ENCODE data around the gene MESP2.
"Not testable (repeated sequence)": the region's sequence is repeated elsewhere in the genome, so short reads cannot be mapped to it uniquely, and the experiment has no call there.

MESP2 gene

DNA sequence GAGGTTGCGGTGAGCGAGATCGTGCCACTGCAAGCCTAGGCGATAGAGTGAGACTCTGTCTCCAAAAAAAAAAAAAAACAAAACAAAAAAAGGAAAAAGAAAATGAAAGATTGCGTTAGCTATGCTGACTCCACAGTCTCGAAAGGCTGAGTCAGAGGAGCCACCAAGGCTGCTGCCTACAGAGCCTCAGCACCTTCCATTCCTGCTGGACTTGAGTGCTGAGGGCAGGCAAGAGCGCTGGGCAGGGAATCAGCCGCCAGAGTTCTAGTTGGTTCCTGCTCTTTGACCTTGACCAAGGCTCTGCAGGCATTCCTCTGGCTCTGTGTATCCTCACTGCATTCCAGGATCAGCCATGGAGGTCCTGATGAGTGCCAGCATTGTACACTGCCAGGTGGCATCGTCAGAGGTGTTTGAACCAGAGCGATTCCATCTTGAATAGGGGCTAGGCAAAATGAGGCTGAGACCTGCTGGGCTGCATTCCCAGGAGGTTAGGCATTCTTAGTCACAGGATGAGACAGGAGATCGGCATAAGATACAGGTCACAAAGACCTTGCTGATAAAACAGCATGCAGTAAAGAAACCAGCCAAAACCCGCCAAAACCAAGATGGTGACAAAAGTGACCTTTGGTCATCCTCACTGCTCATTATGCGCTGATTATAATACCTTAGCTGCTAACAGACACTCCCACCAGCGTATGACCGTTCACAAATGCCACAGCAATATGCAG is 5.9 kb downstream of the MESP2 start:
- no peak overlapping the region for H3K4me3 ChIP-seq (ENCODE audit: low read length in 2 of 2)
- H3K9ac ChIP-seq (ENCODE audit: low read length in 2 of 2) = no peak overlapping the region
- H3K36me3 ChIP-seq (ENCODE audit: control insufficient read depth in 2 of 2, insufficient read depth in 2 of 2, low read length in 2 of 2) = no peaks in the 10 kb centered on the region
- H3K9me3 ChIP-seq (ENCODE audit: control insufficient read depth in 2 of 2, low read length in 2 of 2) = no peaks in the 10 kb centered on the region
- H3K27ac ChIP-seq (ENCODE audit: low read length) = no peak overlapping the region
- H3K27me3 ChIP-seq (ENCODE audit: control insufficient read depth in 1 of 2, insufficient read depth in 2 of 2, low read length in 2 of 2) = no peaks in the 10 kb centered on the region
- H3K4me1 ChIP-seq (ENCODE audit: control insufficient read depth, insufficient read depth, low read length) = peaks cover 3% of the 10 kb centered on the region

DNA sequence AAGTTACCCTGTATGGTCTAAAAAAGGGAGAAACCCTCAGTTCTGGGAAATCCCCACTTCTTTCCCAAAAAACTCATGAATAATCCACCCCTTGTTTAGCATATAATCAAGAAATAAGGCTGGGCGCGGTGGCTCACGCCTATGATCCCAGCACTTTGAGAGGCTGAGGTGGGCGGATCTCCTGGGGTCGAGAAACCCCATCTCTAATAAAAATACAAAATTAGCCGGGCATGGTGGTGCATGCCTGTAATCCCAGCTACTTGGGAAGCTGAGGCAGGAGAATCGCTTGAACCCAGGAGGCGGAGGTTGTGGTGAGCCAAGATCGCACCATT is 6.5 kb downstream of the MESP2 start:
- H3K27ac ChIP-seq (ENCODE audit: low read length); H3K4me3 ChIP-seq (ENCODE audit: low read length in 2 of 2); H3K9ac ChIP-seq (ENCODE audit: low read length in 2 of 2); H3K4me1 ChIP-seq (ENCODE audit: control insufficient read depth, insufficient read depth, low read length); H3K9me3 ChIP-seq (ENCODE audit: control insufficient read depth in 2 of 2, low read length in 2 of 2); H3K27me3 ChIP-seq (ENCODE audit: control insufficient read depth in 1 of 2, insufficient read depth in 2 of 2, low read length in 2 of 2); H3K36me3 ChIP-seq (ENCODE audit: control insufficient read depth in 2 of 2, insufficient read depth in 2 of 2, low read length in 2 of 2): not testable (repeated sequence)

DNA sequence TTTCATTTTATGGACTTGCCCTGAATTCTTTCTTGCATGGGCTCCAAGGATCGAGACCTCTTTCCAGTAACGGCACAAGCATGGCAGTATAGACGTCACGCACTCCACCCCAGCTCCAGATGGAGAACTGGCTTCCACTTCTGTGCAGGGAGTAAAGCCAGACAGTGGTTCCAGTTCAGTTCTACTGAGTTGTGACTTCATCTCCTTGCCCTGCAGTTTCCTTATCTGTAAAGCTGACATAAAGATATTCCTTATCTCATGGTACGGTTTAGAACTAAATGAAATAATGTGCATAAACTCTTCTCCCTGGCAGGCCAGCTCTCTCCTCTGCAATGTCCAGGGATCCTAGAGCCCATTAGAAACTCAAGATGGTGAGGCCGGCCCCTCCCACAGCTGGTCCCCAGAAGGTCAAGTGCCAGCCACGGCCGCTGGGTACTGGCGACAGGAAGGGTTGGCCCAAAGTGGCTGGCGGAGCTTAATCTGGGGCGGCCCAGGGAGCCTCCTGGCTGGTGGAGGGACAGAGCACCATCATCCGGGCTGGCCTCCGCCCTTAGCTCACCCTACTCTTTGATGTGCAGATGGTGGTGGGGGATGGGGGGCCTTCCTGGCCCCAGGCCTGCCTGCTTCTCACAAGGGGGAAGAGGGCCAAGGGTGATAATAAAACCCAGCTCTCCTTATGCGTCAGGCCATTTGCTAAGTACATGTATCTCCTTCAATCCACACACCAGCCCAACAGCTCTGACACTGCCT is 7.2 kb downstream of the MESP2 start:
- H3K27ac ChIP-seq (ENCODE audit: low read length) = no peak overlapping the region
- H3K9ac ChIP-seq (ENCODE audit: low read length in 2 of 2) = no peak overlapping the region
- no peaks in the 10 kb centered on the region for H3K4me1 ChIP-seq (ENCODE audit: control insufficient read depth, insufficient read depth, low read length)
- no peaks in the 10 kb centered on the region for H3K36me3 ChIP-seq (ENCODE audit: control insufficient read depth in 2 of 2, insufficient read depth in 2 of 2, low read length in 2 of 2)
- peaks cover 3 to 8% of the 10 kb centered on the region in 2 donors for H3K9me3 ChIP-seq (ENCODE audit: control insufficient read depth in 2 of 2, low read length in 2 of 2)
- no peak overlapping the region for H3K4me3 ChIP-seq (ENCODE audit: low read length in 2 of 2)
- H3K27me3 ChIP-seq (ENCODE audit: control insufficient read depth in 1 of 2, insufficient read depth in 2 of 2, low read length in 2 of 2) = no peaks in the 10 kb centered on the region

DNA sequence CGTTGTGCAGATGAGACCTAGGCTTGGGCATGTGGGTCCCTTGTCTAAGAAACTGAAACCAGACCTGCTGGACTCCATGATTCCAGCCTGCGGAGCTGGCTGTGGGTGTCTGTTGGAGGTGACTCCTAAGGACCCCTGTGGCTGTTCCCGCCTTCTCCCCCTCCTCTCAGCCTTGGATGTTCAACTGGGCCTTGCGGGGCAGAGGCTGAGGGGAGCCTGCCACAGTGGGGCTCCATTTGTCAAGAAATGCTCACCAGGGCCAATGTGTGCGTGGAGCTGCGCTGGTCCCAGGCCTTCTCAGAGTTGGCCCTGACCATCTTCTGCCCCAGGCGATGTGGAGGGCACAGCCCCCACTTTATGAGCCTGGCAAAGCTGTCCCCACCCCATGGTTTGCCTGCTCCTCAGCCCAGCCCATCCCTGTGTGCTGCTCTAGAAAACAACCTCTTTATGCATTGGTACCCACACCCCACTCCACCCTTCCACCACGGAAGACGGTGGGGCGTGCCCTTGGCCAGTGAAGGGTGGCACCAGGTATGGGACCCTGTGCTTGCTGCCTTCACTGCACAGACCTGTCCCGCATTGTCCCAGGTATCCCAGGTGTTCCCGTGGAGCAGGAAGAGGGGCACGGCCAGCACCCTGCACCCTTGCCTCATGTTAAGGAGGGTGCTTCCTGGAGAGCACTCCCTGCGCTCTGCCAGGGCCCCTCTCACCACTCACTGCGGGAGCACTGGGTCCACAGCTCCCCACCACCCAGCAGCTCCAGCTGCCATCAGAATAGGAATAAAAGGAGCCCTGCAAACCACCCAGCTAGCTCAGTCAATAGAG is 7.9 kb downstream of the MESP2 start:
- peaks cover 3 to 8% of the 10 kb centered on the region in 2 donors for H3K9me3 ChIP-seq (ENCODE audit: control insufficient read depth in 2 of 2, low read length in 2 of 2)
- H3K9ac ChIP-seq (ENCODE audit: low read length in 2 of 2) = no peak overlapping the region
- H3K36me3 ChIP-seq (ENCODE audit: control insufficient read depth in 2 of 2, insufficient read depth in 2 of 2, low read length in 2 of 2) = no peaks in the 10 kb centered on the region
- no peak overlapping the region for H3K4me3 ChIP-seq (ENCODE audit: low read length in 2 of 2)
- no peaks in the 10 kb centered on the region for H3K27me3 ChIP-seq (ENCODE audit: control insufficient read depth in 1 of 2, insufficient read depth in 2 of 2, low read length in 2 of 2)
- H3K27ac ChIP-seq (ENCODE audit: low read length) = no peak overlapping the region
- no peaks in the 10 kb centered on the region for H3K4me1 ChIP-seq (ENCODE audit: control insufficient read depth, insufficient read depth, low read length)

- no peaks in the 10 kb centered on the region for H3K36me3 ChIP-seq (ENCODE audit: control insufficient read depth in 2 of 2, insufficient read depth in 2 of 2, low read length in 2 of 2)
- H3K4me1 ChIP-seq (ENCODE audit: control insufficient read depth, insufficient read depth, low read length) = no peaks in the 10 kb centered on the region
- H3K27me3 ChIP-seq (ENCODE audit: control insufficient read depth in 1 of 2, insufficient read depth in 2 of 2, low read length in 2 of 2) = no peaks in the 10 kb centered on the region
- peaks cover 3 to 8% of the 10 kb centered on the region in 2 donors for H3K9me3 ChIP-seq (ENCODE audit: control insufficient read depth in 2 of 2, low read length in 2 of 2)
- no peak overlapping the region for H3K9ac ChIP-seq (ENCODE audit: low read length in 2 of 2)
- no peak overlapping the region for H3K27ac ChIP-seq (ENCODE audit: low read length)
- H3K4me3 ChIP-seq (ENCODE audit: low read length in 2 of 2) = no peak overlapping the region
Observed at GRCh38 chr15:89784686-89784960, 8.5 kb downstream of the MESP2 start.

DNA sequence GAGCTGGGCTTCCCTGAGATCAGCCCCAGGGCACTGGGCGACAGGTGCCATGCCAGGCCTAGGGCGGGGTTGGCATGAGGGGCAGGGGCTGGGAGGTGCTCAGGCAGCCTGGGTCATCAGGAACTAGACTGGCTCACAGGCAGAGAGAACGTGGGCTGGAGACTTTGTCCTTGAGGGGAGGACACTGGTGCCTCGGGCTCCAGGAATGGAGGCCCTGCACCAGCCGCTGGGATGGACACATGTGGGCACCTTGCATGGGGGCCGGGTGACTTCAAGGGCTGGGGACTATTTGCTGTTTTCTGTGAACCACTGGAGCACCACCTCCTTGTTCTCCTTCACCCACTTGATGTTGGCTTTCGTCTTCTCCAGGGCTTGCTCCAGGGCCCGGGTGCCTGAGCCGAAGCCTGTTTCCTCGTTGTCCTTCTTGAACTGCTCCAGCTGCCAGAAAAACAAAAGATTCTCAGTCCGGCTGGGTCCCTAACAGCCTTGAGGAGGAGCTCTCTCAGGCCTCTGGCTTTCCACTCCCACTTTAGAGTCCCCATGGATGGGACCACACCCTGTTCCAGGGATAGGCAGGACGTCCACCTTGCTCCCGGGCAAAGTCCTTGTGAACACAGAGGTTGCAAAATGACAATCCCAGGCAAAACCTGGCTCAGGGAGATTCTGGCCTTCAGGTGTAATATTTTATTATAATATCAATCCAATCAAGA is 9.1 kb downstream of the MESP2 start:
- no peak overlapping the region for H3K9ac ChIP-seq (ENCODE audit: low read length in 2 of 2)
- no peaks in the 10 kb centered on the region for H3K4me1 ChIP-seq (ENCODE audit: control insufficient read depth, insufficient read depth, low read length)

GRCh38 chr15:89785774-89786140 is 9.6 kb downstream of the MESP2 start:
- Histone ChIP-seq H3K27ac (ENCODE audit: low read length) (no peak overlapping the region), H3K4me3 (ENCODE audit: low read length in 2 of 2) (no peak overlapping the region), H3K36me3 (ENCODE audit: control insufficient read depth in 2 of 2, insufficient read depth in 2 of 2, low read length in 2 of 2) (no peaks in the 10 kb centered on the region), H3K9ac (ENCODE audit: low read length in 2 of 2) (no peak overlapping the region), H3K4me1 (ENCODE audit: control insufficient read depth, insufficient read depth, low read length) (no peaks in the 10 kb centered on the region), H3K9me3 (ENCODE audit: control insufficient read depth in 2 of 2, low read length in 2 of 2) (peaks cover 3 to 8% of the 10 kb centered on the region in 2 donors), H3K27me3 (ENCODE audit: control insufficient read depth in 1 of 2, insufficient read depth in 2 of 2, low read length in 2 of 2) (no peaks in the 10 kb centered on the region)

More for the DNA sequence above, 9.1 kb downstream of the MESP2 start:
- peaks cover 3 to 8% of the 10 kb centered on the region in 2 donors for H3K9me3 ChIP-seq (ENCODE audit: control insufficient read depth in 2 of 2, low read length in 2 of 2)
- no peak overlapping the region for H3K4me3 ChIP-seq (ENCODE audit: low read length in 2 of 2)
- no peak overlapping the region for H3K27ac ChIP-seq (ENCODE audit: low read length)
- no peaks in the 10 kb centered on the region for H3K27me3 ChIP-seq (ENCODE audit: control insufficient read depth in 1 of 2, insufficient read depth in 2 of 2, low read length in 2 of 2)
- no peaks in the 10 kb centered on the region for H3K36me3 ChIP-seq (ENCODE audit: control insufficient read depth in 2 of 2, insufficient read depth in 2 of 2, low read length in 2 of 2)

DNA sequence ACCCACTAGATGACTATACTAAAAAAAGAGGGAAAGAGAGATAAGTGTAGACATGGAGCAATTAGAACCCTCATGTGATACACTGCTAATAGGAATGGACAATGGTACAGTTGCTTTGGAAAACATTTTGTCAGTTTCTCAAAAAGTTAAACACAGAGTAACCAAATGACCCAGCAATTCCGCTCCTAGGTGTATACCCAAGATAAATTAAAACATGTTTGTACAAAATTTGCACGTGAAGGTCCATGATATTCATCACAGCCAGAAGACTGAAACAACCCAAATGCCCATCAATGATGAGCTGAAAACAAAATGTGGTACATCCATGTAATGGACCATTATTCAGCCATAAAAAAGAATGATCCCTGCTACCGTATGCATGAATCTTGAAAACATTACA is 11.8 kb downstream of the MESP2 start:
- Histone ChIP-seq H3K9ac (ENCODE audit: low read length in 2 of 2) (no peak overlapping the region), H3K27me3 (ENCODE audit: control insufficient read depth in 1 of 2, insufficient read depth in 2 of 2, low read length in 2 of 2) (no peaks in the 10 kb centered on the region), H3K27ac (ENCODE audit: low read length) (no peak overlapping the region), H3K36me3 (ENCODE audit: control insufficient read depth in 2 of 2, insufficient read depth in 2 of 2, low read length in 2 of 2) (no peaks in the 10 kb centered on the region), H3K4me3 (ENCODE audit: low read length in 2 of 2) (no peak overlapping the region), H3K9me3 (ENCODE audit: control insufficient read depth in 2 of 2, low read length in 2 of 2) (peaks cover 3 to 8% of the 10 kb centered on the region in 2 donors), H3K4me1 (ENCODE audit: control insufficient read depth, insufficient read depth, low read length) (no peaks in the 10 kb centered on the region)

GRCh38 chr15:89788585-89788984 is 12.5 kb downstream of the MESP2 start:
- not testable (repeated sequence) for H3K36me3 ChIP-seq (ENCODE audit: control insufficient read depth in 2 of 2, insufficient read depth in 2 of 2, low read length in 2 of 2); H3K27ac ChIP-seq (ENCODE audit: low read length); H3K27me3 ChIP-seq (ENCODE audit: control insufficient read depth in 1 of 2, insufficient read depth in 2 of 2, low read length in 2 of 2); H3K4me1 ChIP-seq (ENCODE audit: control insufficient read depth, insufficient read depth, low read length); H3K9ac ChIP-seq (ENCODE audit: low read length in 2 of 2); H3K4me3 ChIP-seq (ENCODE audit: low read length in 2 of 2); H3K9me3 ChIP-seq (ENCODE audit: control insufficient read depth in 2 of 2, low read length in 2 of 2)

- H3K4me3 ChIP-seq (ENCODE audit: low read length in 2 of 2) = no peak overlapping the region
- no peak overlapping the region for H3K27ac ChIP-seq (ENCODE audit: low read length)
- H3K36me3 ChIP-seq (ENCODE audit: control insufficient read depth in 2 of 2, insufficient read depth in 2 of 2, low read length in 2 of 2) = no peaks in the 10 kb centered on the region
- H3K4me1 ChIP-seq (ENCODE audit: control insufficient read depth, insufficient read depth, low read length) = no peaks in the 10 kb centered on the region
- H3K9me3 ChIP-seq (ENCODE audit: control insufficient read depth in 2 of 2, low read length in 2 of 2) = peaks cover 3 to 8% of the 10 kb centered on the region in 2 donors
- no peak overlapping the region for H3K9ac ChIP-seq (ENCODE audit: low read length in 2 of 2)
- H3K27me3 ChIP-seq (ENCODE audit: control insufficient read depth in 1 of 2, insufficient read depth in 2 of 2, low read length in 2 of 2) = no peaks in the 10 kb centered on the region
Observed at GRCh38 chr15:89790206-89790605, 14.1 kb downstream of the MESP2 start.
